Measurements from ENCODE around the gene CCDC57.

DNA sequence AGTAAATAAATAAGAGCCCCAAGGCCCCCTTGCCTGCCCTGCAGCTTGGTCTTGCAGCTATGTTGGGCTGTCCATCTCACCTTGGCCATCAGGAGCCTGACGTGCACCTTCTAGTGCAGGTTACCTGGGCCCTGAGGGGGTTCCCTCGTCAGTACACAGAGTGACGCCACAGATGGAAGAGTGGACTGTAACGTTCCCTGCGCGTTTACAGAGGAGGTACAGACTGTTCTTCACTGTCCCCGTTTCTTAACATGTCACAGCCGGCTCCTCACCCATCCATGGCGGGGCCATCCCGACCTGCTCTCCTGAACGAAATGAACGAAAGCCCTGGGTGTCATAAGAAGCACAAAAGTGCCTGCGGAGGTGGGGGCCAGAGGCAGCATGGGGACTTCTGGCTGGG, 98.7 kb downstream of the CCDC57 start:
- TF ChIP-seq, protein P1, sequence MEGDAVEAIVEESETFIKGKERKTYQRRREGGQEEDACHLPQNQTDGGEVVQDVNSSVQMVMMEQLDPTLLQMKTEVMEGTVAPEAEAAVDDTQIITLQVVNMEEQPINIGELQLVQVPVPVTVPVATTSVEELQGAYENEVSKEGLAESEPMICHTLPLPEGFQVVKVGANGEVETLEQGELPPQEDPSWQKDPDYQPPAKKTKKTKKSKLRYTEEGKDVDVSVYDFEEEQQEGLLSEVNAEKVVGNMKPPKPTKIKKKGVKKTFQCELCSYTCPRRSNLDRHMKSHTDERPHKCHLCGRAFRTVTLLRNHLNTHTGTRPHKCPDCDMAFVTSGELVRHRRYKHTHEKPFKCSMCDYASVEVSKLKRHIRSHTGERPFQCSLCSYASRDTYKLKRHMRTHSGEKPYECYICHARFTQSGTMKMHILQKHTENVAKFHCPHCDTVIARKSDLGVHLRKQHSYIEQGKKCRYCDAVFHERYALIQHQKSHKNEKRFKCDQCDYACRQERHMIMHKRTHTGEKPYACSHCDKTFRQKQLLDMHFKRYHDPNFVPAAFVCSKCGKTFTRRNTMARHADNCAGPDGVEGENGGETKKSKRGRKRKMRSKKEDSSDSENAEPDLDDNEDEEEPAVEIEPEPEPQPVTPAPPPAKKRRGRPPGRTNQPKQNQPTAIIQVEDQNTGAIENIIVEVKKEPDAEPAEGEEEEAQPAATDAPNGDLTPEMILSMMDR (IDR thresholded peaks at IDR 0.05; ENCODE audit: low read depth, low read length) = no peak
- TF ChIP-seq EZH2phosphoT487 (IDR thresholded peaks at IDR 0.05; ENCODE audit: low read depth) = no peak

All from OCI-LY3 (cell line).